Neural progenitor cell (in vitro differentiated cells): ENCODE data around the gene NLRC3. TPM values are rescaled to one million over a fixed set of nuclear protein-coding genes. Genes with fewer than 3 reads are reported as not detected.

ENCODE experiments used
- DNase-seq: peaks from one replicate; pipeline ENCODE4 v3.0.0-alpha.2; 2016; ENCODE audit warnings: low spot score
- H2AFZ ChIP-seq: fragments of 200-600 bp; sonication (generic); replicated peaks from 2 replicates; pipeline ENCODE4 v1.6.1; 2016; ENCODE audit warnings: antibody characterized with exemption
- H3F3A ChIP-seq: fragments of 200-600 bp; sonication (generic); 2 replicates; pipeline ENCODE4 v1.6.1; 2016; ENCODE audit warnings: antibody characterized with exemption, low read depth
- H3K27ac ChIP-seq: fragments of 200-600 bp; sonication (generic); 2 replicates; pipeline ENCODE4 v1.5.1; 2016; ENCODE audit warnings: mild to moderate bottlenecking
- H3K27me3 ChIP-seq: fragments of 200-600 bp; sonication (generic); 2 replicates; pipeline ENCODE4 v1.6.1; 2016; ENCODE audit warnings: mild to moderate bottlenecking, moderate library complexity
- H3K36me3 ChIP-seq: fragments of 200-600 bp; sonication (generic); 2 replicates; pipeline ENCODE4 v1.5.1; 2016
- H3K4me1 ChIP-seq: fragments of 200-600 bp; sonication (generic); 2 replicates; pipeline ENCODE4 v1.6.1; 2016; ENCODE audit warnings: mixed run types
- H3K4me2 ChIP-seq: fragments of 200-600 bp; sonication (generic); 2 replicates; pipeline ENCODE4 v1.6.1; 2016
- H3K4me3 ChIP-seq: fragments of 200-600 bp; sonication (generic); 2 replicates; pipeline ENCODE4 v1.5.1; 2016
- H3K79me2 ChIP-seq: fragments of 200-600 bp; sonication (generic); 2 replicates; pipeline ENCODE4 v1.6.1; 2016; ENCODE audit warnings: low read depth
- H3K9ac ChIP-seq: fragments of 200-600 bp; sonication (generic); 2 replicates; pipeline ENCODE4 v1.6.1; 2016
- H3K9me3 ChIP-seq: fragments of 200-600 bp; sonication (generic); 2 replicates; pipeline ENCODE4 v1.5.1; 2016; ENCODE audit warnings: low read depth
- H4K20me1 ChIP-seq: fragments of 200-600 bp; sonication (generic); 2 replicates; pipeline ENCODE4 v1.6.1; 2016; ENCODE audit warnings: low read depth
- H3K27ac Mint-ChIP-seq: 3 replicates; pipeline ENCODE4 v1.8.0; 2021; ENCODE audit warnings: mixed read lengths
- H3K27me3 Mint-ChIP-seq: 2 replicates; pipeline ENCODE4 v1.8.0; 2022; ENCODE audit warnings: low read depth, mild to moderate bottlenecking, inconsistent platforms, moderate library complexity, mixed read lengths; ENCODE audit not compliant: insufficient read depth
- H3K36me3 Mint-ChIP-seq: 3 replicates; pipeline ENCODE4 v1.8.0; 2021; ENCODE audit warnings: mixed read lengths
- H3K4me1 Mint-ChIP-seq: 3 replicates; pipeline ENCODE4 v1.8.0; 2021; ENCODE audit warnings: mixed read lengths
- H3K4me3 Mint-ChIP-seq: 3 replicates; pipeline ENCODE4 v1.8.0; 2021; ENCODE audit warnings: mild to moderate bottlenecking, moderate library complexity, mixed read lengths
- H3K9me3 Mint-ChIP-seq: 3 replicates; pipeline ENCODE4 v1.8.0; 2020; ENCODE audit warnings: mixed read lengths
- EZH2 ChIP-seq: fragments of 200-600 bp; sonication (generic); IDR thresholded peaks from 2 replicates; pipeline ENCODE4 v1.6.1; 2017; ENCODE audit warnings: antibody characterized with exemption, mild to moderate bottlenecking, moderate library complexity
- EZH2phosphoT487 ChIP-seq: fragments of 200-600 bp; sonication (generic); IDR thresholded peaks from 2 replicates; pipeline ENCODE4 v1.6.1; 2017; ENCODE audit warnings: antibody characterized with exemption
- total RNA-seq: library from RNA; depleted of rRNA; stranded (reverse); fragments of >200 nt; gene quantifications from 2 replicates; pipeline ENCODE4 v1.2.3, GENCODE V29; 2015; ENCODE audit warnings: low replicate concordance
- TF ChIP-seq, protein P1 (sequence below): fragments of 200-600 bp; sonication (generic); IDR thresholded peaks from 2 replicates; pipeline ENCODE4 v1.5.1; 2017; ENCODE audit warnings: antibody characterized with exemption, mild to moderate bottlenecking

NLRC3 gene
- total RNA-seq, 1 donor from 2014 or later: not detected

GRCh38 chr16:3514621-3515020 lies 62.6 kb downstream of the NLRC3 start:
- no peak for DNase-seq
- Histone ChIP-seq H3K9ac (no peak overlapping the region), H2AFZ (no peak overlapping the region), H3F3A (no peaks in the 10 kb centered on the region), H3K27me3 (no peaks in the 10 kb centered on the region), H3K36me3 (peaks cover 4% of the 10 kb centered on the region), H3K4me1 (no peaks in the 10 kb centered on the region), H3K27ac (no peak overlapping the region), H3K4me2 (no peak overlapping the region), H4K20me1 (no peaks in the 10 kb centered on the region), H3K4me3 (no peak overlapping the region), H3K9me3 (no peaks in the 10 kb centered on the region), H3K79me2 (no peaks in the 10 kb centered on the region)
- Mint-ChIP-seq H3K27ac (no peak overlapping the region), H3K9me3 (no peaks in the 10 kb centered on the region), H3K4me1 (no peaks in the 10 kb centered on the region), H3K4me3 (no peak overlapping the region), H3K36me3 (peaks cover 25% of the 10 kb centered on the region), H3K27me3 (no peaks in the 10 kb centered on the region)
- TF ChIP-seq, protein P1, sequence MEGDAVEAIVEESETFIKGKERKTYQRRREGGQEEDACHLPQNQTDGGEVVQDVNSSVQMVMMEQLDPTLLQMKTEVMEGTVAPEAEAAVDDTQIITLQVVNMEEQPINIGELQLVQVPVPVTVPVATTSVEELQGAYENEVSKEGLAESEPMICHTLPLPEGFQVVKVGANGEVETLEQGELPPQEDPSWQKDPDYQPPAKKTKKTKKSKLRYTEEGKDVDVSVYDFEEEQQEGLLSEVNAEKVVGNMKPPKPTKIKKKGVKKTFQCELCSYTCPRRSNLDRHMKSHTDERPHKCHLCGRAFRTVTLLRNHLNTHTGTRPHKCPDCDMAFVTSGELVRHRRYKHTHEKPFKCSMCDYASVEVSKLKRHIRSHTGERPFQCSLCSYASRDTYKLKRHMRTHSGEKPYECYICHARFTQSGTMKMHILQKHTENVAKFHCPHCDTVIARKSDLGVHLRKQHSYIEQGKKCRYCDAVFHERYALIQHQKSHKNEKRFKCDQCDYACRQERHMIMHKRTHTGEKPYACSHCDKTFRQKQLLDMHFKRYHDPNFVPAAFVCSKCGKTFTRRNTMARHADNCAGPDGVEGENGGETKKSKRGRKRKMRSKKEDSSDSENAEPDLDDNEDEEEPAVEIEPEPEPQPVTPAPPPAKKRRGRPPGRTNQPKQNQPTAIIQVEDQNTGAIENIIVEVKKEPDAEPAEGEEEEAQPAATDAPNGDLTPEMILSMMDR: no peak
- TF ChIP-seq EZH2 (no peak), EZH2phosphoT487 (no peak)

DNA sequence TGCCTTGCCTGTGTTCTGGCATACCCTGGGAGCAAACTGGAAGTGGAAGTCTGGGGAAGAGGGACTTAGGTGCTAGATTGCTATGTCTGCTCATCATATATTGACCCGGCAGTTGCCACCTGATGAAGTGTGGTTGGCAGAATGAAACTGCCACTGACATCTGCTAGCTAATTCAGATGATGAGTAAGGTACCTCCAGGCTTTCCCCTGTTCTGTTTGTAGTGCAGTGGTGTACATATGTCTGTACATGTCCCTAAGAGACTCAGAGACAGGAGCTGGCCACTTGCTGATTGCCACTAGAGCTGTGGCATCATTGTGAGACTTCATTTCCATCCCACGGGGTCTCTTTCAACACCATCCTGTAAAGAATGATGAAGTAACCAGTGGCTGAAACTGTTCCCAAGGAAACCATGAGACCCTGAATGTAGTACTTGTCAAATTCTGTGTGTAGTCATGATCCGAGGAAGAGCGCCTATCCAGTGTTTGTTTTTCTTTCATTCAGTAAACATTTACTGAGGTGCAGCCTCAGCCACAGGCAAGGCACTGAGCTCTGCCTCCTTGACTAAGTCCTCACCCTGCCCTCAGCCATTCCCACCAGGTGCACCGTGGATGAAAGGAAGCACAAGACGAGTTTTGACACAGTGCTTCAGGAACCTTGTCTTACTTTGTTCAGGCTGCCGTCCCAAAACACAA lies 63.2 kb downstream of the NLRC3 start:
- H3K36me3 Mint-ChIP-seq: peaks cover 25% of the 10 kb centered on the region
- H3K4me3 Mint-ChIP-seq: no peak overlapping the region

DNA sequence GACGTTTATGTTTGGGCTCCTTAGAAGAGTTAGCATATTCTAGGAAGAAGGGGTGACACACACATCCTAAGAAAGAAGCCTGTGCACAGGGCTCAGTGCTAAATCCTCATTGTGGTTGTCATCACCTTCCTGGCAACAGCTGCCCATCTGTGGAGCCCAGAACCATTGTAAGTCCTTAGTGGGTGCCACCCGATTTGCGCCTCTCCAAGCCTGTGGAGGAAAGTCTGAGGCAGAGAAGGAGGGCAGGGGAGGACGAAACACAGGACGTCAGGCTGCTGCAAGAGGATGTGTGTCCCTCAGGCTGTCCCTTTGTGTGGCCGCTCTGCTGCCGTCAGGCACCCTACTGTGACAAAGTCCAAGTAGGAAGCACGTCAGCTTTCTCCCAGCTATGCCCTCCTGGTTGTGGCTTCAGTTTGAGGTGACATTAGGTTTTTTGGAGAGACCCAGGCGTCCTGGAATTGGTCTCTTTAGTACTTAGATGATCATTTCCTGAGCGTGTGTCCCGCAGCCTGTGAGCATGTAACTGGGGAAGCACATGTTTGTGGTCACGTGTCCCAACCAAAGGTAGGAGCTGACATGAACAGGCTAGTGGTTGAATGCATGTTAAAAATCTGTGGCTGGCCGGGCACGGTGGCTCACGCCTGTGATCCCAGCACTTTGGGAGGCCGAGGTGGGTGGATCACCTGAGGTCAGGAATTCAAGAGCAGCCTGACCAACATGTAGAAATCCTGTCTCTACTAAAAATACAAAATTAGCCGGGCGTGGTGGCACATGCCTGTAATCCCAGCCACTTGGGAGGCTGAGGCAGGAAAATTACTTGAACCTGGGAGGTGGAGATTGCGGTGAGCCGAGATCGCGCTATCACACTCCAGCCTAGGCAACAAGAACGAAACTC lies 65.7 kb downstream of the NLRC3 start:
- no peaks in the 10 kb centered on the region for H3K27me3 ChIP-seq
- no peak overlapping the region for H2AFZ ChIP-seq
- no peaks in the 10 kb centered on the region for H3K9me3 ChIP-seq
- no peaks in the 10 kb centered on the region for H3K79me2 ChIP-seq
- no peak for DNase-seq
- Mint-ChIP-seq H3K9me3 (no peaks in the 10 kb centered on the region), H3K4me3 (no peak overlapping the region), H3K27me3 (no peaks in the 10 kb centered on the region), H3K27ac (no peak overlapping the region), H3K36me3 (peaks cover 32% of the 10 kb centered on the region), H3K4me1 (no peaks in the 10 kb centered on the region)
- peaks cover 4% of the 10 kb centered on the region for H3K36me3 ChIP-seq
- H3K4me3 ChIP-seq: no peak overlapping the region
- H3K4me2 ChIP-seq: no peak overlapping the region
- H3K27ac ChIP-seq: no peak overlapping the region
- no peaks in the 10 kb centered on the region for H3K4me1 ChIP-seq
- no peaks in the 10 kb centered on the region for H4K20me1 ChIP-seq
- no peaks in the 10 kb centered on the region for H3F3A ChIP-seq
- H3K9ac ChIP-seq: no peak overlapping the region
- TF ChIP-seq EZH2: no peak
- TF ChIP-seq, protein P1: no peak

More for the DNA sequence above, 63.2 kb downstream of the NLRC3 start:
- no peak for TF ChIP-seq EZH2
- TF ChIP-seq, protein P1: no peak
- no peak for TF ChIP-seq EZH2phosphoT487
- Mint-ChIP-seq H3K27ac (no peak overlapping the region), H3K9me3 (no peaks in the 10 kb centered on the region), H3K4me1 (no peaks in the 10 kb centered on the region), H3K27me3 (no peaks in the 10 kb centered on the region)
- Histone ChIP-seq H4K20me1 (no peaks in the 10 kb centered on the region), H3K36me3 (peaks cover 4% of the 10 kb centered on the region), H3K9ac (no peak overlapping the region), H3F3A (no peaks in the 10 kb centered on the region), H3K9me3 (no peaks in the 10 kb centered on the region), H3K4me1 (no peaks in the 10 kb centered on the region), H3K79me2 (no peaks in the 10 kb centered on the region), H3K27ac (no peak overlapping the region), H3K4me2 (no peak overlapping the region), H3K27me3 (no peaks in the 10 kb centered on the region), H3K4me3 (no peak overlapping the region), H2AFZ (no peak overlapping the region)
- DNase-seq: no peak
